KMS-11 (cell line): ENCODE measurements around the gene FOXP4.

ENCODE experiments used
- H2AFZ ChIP-seq: fragments of 200-600 bp; sonication (generic); 2 replicates; pipeline ENCODE4 v1.6.1; 2016; ENCODE audit warnings: antibody characterized with exemption, mixed run types, low read depth
- H3K27ac ChIP-seq: fragments of 200-600 bp; sonication (generic); 2 replicates; pipeline ENCODE4 v1.6.1; 2016; ENCODE audit warnings: mild to moderate bottlenecking, mixed run types
- H3K27me3 ChIP-seq: fragments of 200-600 bp; sonication (generic); 2 replicates; pipeline ENCODE4 v1.6.1; 2017; ENCODE audit warnings: mild to moderate bottlenecking, low read depth, mixed run types, moderate library complexity; ENCODE audit not compliant: insufficient read depth
- H3K36me3 ChIP-seq: fragments of 200-600 bp; sonication (generic); 2 replicates; pipeline ENCODE4 v1.6.1; 2017; ENCODE audit warnings: mild to moderate bottlenecking, mixed run types; ENCODE audit not compliant: insufficient read depth
- H3K4me1 ChIP-seq: fragments of 200-600 bp; sonication (generic); 2 replicates; pipeline ENCODE4 v1.6.1; 2016; ENCODE audit warnings: mild to moderate bottlenecking, low read depth, mixed run types; ENCODE audit not compliant: poor library complexity, severe bottlenecking
- H3K4me2 ChIP-seq: fragments of 200-600 bp; sonication (generic); 2 replicates; pipeline ENCODE4 v1.7.0; 2016; ENCODE audit warnings: mild to moderate bottlenecking, mixed run types
- H3K4me3 ChIP-seq: fragments of 200-600 bp; sonication (generic); IDR thresholded peaks from 2 replicates; pipeline ENCODE4 v1.6.1; 2017; ENCODE audit warnings: low read depth, low read length, mixed read lengths; ENCODE audit not compliant: insufficient read depth
- H3K79me2 ChIP-seq: fragments of 200-600 bp; sonication (generic); 2 replicates; pipeline ENCODE4 v1.6.1; 2016; ENCODE audit warnings: low read depth, mixed run types; ENCODE audit not compliant: insufficient read depth
- H3K9ac ChIP-seq: fragments of 200-600 bp; sonication (generic); 2 replicates; pipeline ENCODE4 v1.6.1; 2016; ENCODE audit warnings: mild to moderate bottlenecking, mixed run types
- H4K20me1 ChIP-seq: fragments of 200-600 bp; sonication (generic); 2 replicates; pipeline ENCODE4 v1.6.1; 2016; ENCODE audit warnings: mild to moderate bottlenecking, mixed run types; ENCODE audit not compliant: insufficient read depth
- CTCF ChIP-seq: fragments of 200-600 bp; sonication (generic); conservative IDR thresholded peaks from 2 replicates; pipeline ENCODE4 v1.6.1; 2017; ENCODE audit warnings: low read depth, mild to moderate bottlenecking, antibody characterized with exemption, low read length, moderate library complexity, mixed read lengths

The FOXP4 gene

GRCh38 chr6:41579088-41579610 lies 33.0 kb downstream of the FOXP4 start:
- Histone ChIP-seq H3K9ac (no peak overlapping the region), H3K4me3 (no peak overlapping the region), H3K36me3 (no peaks in the 10 kb centered on the region), H2AFZ (no peak overlapping the region), H3K79me2 (no peaks in the 10 kb centered on the region), H4K20me1 (no peaks in the 10 kb centered on the region), H3K4me1 (peaks cover under 1% of the 10 kb centered on the region), H3K4me2 (no peak overlapping the region), H3K27ac (no peak overlapping the region), H3K27me3 (no peaks in the 10 kb centered on the region)
- TF ChIP-seq CTCF: no peak

- Histone ChIP-seq H2AFZ (no peak overlapping the region), H3K36me3 (no peaks in the 10 kb centered on the region), H3K4me1 (peaks cover 10% of the 10 kb centered on the region), H3K79me2 (no peaks in the 10 kb centered on the region), H3K27me3 (no peaks in the 10 kb centered on the region), H3K4me3 (no peak overlapping the region), H3K9ac (no peak overlapping the region), H3K4me2 (no peak overlapping the region), H3K27ac (no peak overlapping the region), H4K20me1 (no peaks in the 10 kb centered on the region)
- TF ChIP-seq CTCF: no peak
Measured at GRCh38 chr6:41580690-41581089, 34.5 kb downstream of the FOXP4 start.

- Histone ChIP-seq H3K27ac (no peak overlapping the region), H3K4me1 (peaks cover 10% of the 10 kb centered on the region), H3K4me2 (no peak overlapping the region), H3K9ac (no peak overlapping the region), H2AFZ (no peak overlapping the region), H3K4me3 (no peak overlapping the region), H3K79me2 (no peaks in the 10 kb centered on the region), H3K27me3 (no peaks in the 10 kb centered on the region), H4K20me1 (no peaks in the 10 kb centered on the region), H3K36me3 (no peaks in the 10 kb centered on the region)
- no peak for TF ChIP-seq CTCF
Measured at GRCh38 chr6:41581381-41581991, 35.3 kb downstream of the FOXP4 start.

GRCh38 chr6:41582540-41582939 lies 36.4 kb downstream of the FOXP4 start:
- Histone ChIP-seq H3K9ac (no peak overlapping the region), H2AFZ (no peak overlapping the region), H3K4me2 (no peak overlapping the region), H3K79me2 (no peaks in the 10 kb centered on the region), H3K4me3 (no peak overlapping the region), H3K4me1 (peaks cover 10% of the 10 kb centered on the region), H3K36me3 (no peaks in the 10 kb centered on the region), H4K20me1 (no peaks in the 10 kb centered on the region), H3K27ac (no peak overlapping the region), H3K27me3 (no peaks in the 10 kb centered on the region)
- no peak for TF ChIP-seq CTCF
